ENCODE results near the gene PDK3.

DNA sequence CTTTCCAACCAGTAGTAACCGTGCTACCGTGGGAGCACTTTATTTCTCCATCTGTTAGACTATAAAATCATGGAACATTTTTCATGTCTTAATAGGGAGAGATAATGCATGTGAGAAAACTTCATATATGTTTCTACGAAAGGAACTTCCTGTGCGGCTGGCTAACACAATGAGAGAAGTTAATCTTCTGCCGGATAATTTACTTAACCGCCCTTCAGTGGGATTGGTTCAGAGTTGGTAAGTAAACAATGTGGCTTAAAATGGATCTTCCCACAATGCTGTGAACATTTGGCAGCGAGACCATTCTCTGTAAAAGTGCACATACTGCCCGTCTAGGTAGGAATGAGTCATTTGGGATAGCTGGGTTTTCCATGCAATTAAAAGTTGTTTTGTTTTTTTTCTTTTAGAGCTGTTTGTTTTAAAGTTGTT, 29.6 kb downstream of the PDK3 start:
- TF ChIP-seq, protein P1, sequence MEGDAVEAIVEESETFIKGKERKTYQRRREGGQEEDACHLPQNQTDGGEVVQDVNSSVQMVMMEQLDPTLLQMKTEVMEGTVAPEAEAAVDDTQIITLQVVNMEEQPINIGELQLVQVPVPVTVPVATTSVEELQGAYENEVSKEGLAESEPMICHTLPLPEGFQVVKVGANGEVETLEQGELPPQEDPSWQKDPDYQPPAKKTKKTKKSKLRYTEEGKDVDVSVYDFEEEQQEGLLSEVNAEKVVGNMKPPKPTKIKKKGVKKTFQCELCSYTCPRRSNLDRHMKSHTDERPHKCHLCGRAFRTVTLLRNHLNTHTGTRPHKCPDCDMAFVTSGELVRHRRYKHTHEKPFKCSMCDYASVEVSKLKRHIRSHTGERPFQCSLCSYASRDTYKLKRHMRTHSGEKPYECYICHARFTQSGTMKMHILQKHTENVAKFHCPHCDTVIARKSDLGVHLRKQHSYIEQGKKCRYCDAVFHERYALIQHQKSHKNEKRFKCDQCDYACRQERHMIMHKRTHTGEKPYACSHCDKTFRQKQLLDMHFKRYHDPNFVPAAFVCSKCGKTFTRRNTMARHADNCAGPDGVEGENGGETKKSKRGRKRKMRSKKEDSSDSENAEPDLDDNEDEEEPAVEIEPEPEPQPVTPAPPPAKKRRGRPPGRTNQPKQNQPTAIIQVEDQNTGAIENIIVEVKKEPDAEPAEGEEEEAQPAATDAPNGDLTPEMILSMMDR (IDR thresholded peaks at IDR 0.05), result no peak
- TF ChIP-seq POLR2A (IDR thresholded peaks at IDR 0.05), result no peak
